ENCODE measurements around the gene S100A7. TPM values are rescaled to one million over a fixed set of nuclear protein-coding genes. Genes with fewer than 3 reads are reported as not detected.

Gene S100A7
- total RNA-seq, 4 donors from 2014 or later = 22.9 TPM; not detected in 3

DNA sequence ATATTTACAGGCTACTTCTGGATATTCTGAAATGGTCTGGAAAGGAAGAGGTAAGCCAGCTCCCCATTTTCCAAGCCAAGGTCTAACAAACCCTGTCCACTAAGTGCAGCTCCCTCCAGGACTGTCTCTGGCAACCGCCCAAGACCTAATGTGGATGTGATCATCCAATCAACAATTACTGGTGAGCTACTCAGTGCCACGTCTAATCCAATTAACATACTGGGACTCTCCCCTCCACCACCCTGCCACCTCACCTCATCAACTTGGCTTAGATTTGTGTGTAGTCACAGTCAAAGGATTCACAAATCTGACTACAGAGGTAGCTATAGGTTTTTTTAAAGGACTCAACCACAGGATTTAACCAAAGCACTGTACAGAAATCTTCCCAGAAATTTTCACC is 25.4 kb upstream of the S100A7 start:
- no peak for DNase-seq (ENCODE audit: low spot score in 2 of 2)
- peaks cover 0 to 3% of the 10 kb centered on the region in 2 donors for H3K27me3 ChIP-seq
- no peak overlapping the region for H3K27ac ChIP-seq
- no peak for TF ChIP-seq EP300 (IDR thresholded peaks at IDR 0.05)
- TF ChIP-seq POLR2A (IDR thresholded peaks at IDR 0.05) = no peak
- TF ChIP-seq, protein P1, sequence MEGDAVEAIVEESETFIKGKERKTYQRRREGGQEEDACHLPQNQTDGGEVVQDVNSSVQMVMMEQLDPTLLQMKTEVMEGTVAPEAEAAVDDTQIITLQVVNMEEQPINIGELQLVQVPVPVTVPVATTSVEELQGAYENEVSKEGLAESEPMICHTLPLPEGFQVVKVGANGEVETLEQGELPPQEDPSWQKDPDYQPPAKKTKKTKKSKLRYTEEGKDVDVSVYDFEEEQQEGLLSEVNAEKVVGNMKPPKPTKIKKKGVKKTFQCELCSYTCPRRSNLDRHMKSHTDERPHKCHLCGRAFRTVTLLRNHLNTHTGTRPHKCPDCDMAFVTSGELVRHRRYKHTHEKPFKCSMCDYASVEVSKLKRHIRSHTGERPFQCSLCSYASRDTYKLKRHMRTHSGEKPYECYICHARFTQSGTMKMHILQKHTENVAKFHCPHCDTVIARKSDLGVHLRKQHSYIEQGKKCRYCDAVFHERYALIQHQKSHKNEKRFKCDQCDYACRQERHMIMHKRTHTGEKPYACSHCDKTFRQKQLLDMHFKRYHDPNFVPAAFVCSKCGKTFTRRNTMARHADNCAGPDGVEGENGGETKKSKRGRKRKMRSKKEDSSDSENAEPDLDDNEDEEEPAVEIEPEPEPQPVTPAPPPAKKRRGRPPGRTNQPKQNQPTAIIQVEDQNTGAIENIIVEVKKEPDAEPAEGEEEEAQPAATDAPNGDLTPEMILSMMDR (IDR thresholded peaks at IDR 0.05) = no peak
- no peak overlapping the region for H3K4me3 ChIP-seq
- peaks cover 0 to 15% (median 6%) of the 10 kb centered on the region in 4 donors for H3K4me1 ChIP-seq
- H3K9me3 ChIP-seq = no peaks in the 10 kb centered on the region
- 52 to 57% methylated on average over 2 of the region's 2 CpGs for WGBS, 2 donors
- H3K36me3 ChIP-seq = no peaks in the 10 kb centered on the region

DNA sequence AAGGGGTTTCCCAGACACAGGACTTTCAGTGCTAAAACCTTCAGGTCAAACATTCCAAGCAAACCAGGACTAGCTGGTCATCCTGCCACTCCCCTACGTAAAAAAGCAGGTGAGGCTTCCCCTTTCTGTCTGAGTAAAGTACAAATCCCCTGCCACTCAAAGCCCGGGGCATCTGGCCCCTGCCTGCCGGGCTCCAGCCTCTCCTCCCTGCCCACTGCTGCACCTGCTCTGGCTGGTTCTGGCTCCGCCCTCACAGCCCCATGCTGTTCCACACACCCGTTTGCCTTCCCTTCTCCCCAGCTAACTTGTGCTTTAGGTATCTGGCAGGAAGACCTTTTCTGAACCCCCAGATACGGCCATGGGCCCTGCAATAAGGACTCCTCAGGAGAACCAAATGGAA is 23.3 kb upstream of the S100A7 start:
- Histone ChIP-seq H3K36me3 (no peaks in the 10 kb centered on the region), H3K27me3 (peaks cover 0 to 3% of the 10 kb centered on the region in 2 donors), H3K9me3 (no peaks in the 10 kb centered on the region), H3K4me1 (peaks cover 0 to 9% (median 1%) of the 10 kb centered on the region in 4 donors), H3K4me3 (no peak overlapping the region), H3K27ac (no peak overlapping the region)
- WGBS, 2 donors = 50 to 51% methylated on average over 6 of the region's 6 CpGs
- TF ChIP-seq, protein P1 (IDR thresholded peaks at IDR 0.05) = no peak
- TF ChIP-seq EP300 (IDR thresholded peaks at IDR 0.05) (no peak), POLR2A (IDR thresholded peaks at IDR 0.05) (no peak)
- DNase-seq (ENCODE audit: low spot score in 2 of 2) = no peak

DNA sequence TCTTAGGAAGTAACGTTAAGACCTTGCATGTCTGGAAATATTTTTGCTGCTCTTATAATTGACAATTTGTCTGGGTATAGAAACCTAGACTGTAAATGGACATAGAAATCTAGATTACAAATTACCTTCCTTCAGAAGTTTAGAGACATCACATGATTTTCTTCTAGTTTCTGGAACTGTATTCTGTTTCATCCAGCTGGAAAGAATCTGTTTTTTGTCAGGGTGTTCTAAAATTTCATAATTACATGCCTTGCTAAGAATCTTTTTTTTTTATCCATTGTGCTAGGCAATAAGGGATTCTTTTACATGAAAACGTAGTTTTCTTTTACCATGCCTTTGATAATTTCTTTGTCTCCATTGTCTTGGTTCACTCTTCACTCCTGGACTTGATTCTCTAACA is 20.7 kb upstream of the S100A7 start:
- H3K27me3 ChIP-seq = peaks cover 0 to 3% of the 10 kb centered on the region in 2 donors
- H3K4me3 ChIP-seq = no peak overlapping the region
- WGBS, 2 donors = 17 to 21% methylated on average over 2 of the region's 2 CpGs
- no peaks in the 10 kb centered on the region for H3K36me3 ChIP-seq
- H3K4me1 ChIP-seq = peaks cover 0 to 9% (median 0%) of the 10 kb centered on the region in 4 donors
- H3K9me3 ChIP-seq = no peaks in the 10 kb centered on the region
- DNase-seq (ENCODE audit: low spot score in 2 of 2) = no peak
- TF ChIP-seq POLR2A (IDR thresholded peaks at IDR 0.05) = no peak
- TF ChIP-seq, protein P1 (IDR thresholded peaks at IDR 0.05) = no peak
- no peak for TF ChIP-seq EP300 (IDR thresholded peaks at IDR 0.05)
- H3K27ac ChIP-seq = no peak overlapping the region

DNA sequence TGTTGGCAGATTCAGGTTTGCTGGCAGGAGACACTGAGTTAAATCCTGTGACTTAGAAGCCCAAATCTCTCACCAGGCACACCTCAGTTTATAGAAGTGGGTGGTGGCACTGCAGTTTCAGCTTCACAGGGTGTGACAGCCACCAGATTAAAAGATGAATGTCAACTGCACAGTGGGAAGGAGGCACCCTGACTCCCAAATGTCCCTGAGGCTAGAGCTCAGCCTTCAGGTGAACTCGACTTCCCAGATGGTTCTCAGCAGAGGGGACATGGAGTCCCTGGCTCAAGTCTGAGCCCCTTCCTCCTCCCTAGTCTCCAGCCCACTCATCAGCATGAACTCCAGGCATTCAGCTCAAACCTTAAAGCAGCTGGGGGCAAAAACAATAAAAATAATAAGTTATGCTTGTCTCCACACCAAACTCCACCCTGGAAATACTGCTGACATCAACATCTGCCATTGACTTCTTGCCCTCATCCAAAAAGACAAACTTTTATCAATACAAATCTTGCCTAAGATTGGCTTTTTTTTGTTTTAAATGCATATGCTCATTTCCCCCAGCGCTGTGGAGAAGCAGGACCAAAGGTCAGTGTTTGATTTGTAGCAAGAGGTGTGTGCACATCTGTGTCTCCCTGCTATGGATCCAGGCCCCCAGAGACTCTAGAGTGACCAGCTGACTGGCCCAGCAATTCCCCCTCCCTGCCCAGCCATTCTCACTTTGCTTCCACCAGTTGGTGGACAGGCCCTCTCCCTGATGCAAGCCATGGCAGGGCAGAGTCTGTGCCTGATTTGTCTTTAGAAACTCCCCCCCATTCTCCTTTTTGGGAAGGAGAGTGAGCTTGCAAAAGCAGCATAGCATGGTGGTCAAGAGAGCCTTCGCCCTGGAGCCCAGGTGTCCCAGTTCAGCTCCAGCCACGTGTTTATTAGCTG is 18.5 kb upstream of the S100A7 start:
- Histone ChIP-seq H3K27ac (no peak overlapping the region), H3K27me3 (peaks cover 0 to 3% of the 10 kb centered on the region in 2 donors), H3K9me3 (no peaks in the 10 kb centered on the region), H3K4me1 (peaks cover 0 to 9% (median 0%) of the 10 kb centered on the region in 4 donors), H3K4me3 (no peak overlapping the region), H3K36me3 (no peaks in the 10 kb centered on the region)
- TF ChIP-seq, protein P1 (IDR thresholded peaks at IDR 0.05) = no peak
- no peak for TF ChIP-seq EP300 (IDR thresholded peaks at IDR 0.05)
- no peak for TF ChIP-seq POLR2A (IDR thresholded peaks at IDR 0.05)
- no peak for DNase-seq (ENCODE audit: low spot score in 2 of 2)
- 53 to 66% methylated on average over 4 of the region's 4 CpGs for WGBS, 2 donors

DNA sequence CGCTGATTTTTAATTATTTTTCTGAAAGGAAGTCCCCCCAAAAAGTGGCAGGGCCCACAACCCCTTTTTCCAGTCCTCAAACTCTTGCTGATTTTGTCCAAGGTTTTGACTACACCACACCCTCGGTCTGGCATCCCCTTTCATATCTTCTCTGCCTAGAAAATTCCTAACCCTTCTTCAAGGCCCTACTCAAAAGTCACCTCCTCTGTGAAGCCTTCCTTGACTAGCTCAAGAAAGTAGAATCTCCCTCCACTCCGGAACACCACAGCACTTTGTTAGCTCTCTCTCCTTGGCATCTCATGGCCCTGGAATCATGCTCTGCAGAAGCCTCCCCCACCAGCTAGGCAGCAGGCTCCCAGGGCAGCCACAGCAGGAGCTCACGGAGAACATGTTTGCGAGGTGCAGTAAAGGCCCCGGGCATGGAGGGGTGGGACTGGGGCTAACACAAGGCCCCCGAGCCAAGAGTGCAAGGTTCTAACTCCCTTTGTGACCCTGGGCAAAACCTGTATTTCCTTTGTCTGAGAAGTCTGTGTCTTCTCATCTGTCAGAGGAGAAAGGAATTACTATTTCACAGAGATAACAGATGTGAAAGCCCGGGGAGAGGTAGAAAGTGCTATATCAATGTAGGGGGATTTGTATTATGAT is 17.7 kb upstream of the S100A7 start:
- Histone ChIP-seq H3K9me3 (no peaks in the 10 kb centered on the region), H3K4me1 (peaks cover 0 to 9% (median 0%) of the 10 kb centered on the region in 4 donors), H3K4me3 (no peak overlapping the region), H3K36me3 (no peaks in the 10 kb centered on the region), H3K27me3 (peaks cover 0 to 3% of the 10 kb centered on the region in 2 donors), H3K27ac (no peak overlapping the region)
- 68 to 73% methylated on average over 8 of the region's 8 CpGs for whole genome bisulfite sequencing, 2 donors
- DNase-seq (ENCODE audit: low spot score in 2 of 2) = no peak
- TF ChIP-seq EP300 (IDR thresholded peaks at IDR 0.05) (no peak), POLR2A (IDR thresholded peaks at IDR 0.05) (no peak)
- TF ChIP-seq, protein P1 (IDR thresholded peaks at IDR 0.05) = no peak
